HepG2 (cell line): ENCODE data around the gene DNPH1. TPM values are rescaled to one million over a fixed set of nuclear protein-coding genes. Genes with fewer than 3 reads are reported as not detected.

Experiments used
- CHCHD3 ChIP-seq: sonication (generic); formaldehyde crosslinking; IDR thresholded peaks from 2 replicates; pipeline ENCODE4 v1.8.0; 2022; ENCODE audit warnings: mild to moderate bottlenecking, missing genetic modification reagents, moderate library complexity
- DR1 ChIP-seq: sonication (generic); formaldehyde crosslinking; IDR thresholded peaks from 2 replicates; pipeline ENCODE4 v1.8.0; 2021; ENCODE audit warnings: mild to moderate bottlenecking, missing genetic modification reagents, inconsistent platforms
- FOXP1 ChIP-seq, 2 experiments: fragments of 450-650 bp in 1 of 2; IDR thresholded peaks; 2 replicates each; pipeline ENCODE4 v1.6.1; 2017 to 2018; ENCODE audit warnings: antibody characterized with exemption in 1 of 2
- HMG20B ChIP-seq: conservative IDR thresholded peaks from 2 replicates; pipeline ENCODE4 v1.6.1; 2016; ENCODE audit warnings: missing genetic modification reagents, missing compliant biosample characterization
- MIXL1 ChIP-seq: IDR thresholded peaks from 2 replicates; pipeline ENCODE4 v1.6.1; 2016
- NFYC ChIP-seq: IDR thresholded peaks from 2 replicates; pipeline ENCODE4 v1.6.1; 2016; ENCODE audit warnings: missing genetic modification reagents, missing compliant biosample characterization
- SMAD1 ChIP-seq: sonication (generic); formaldehyde crosslinking; IDR thresholded peaks from 2 replicates; pipeline ENCODE4 v1.4.0; 2020; ENCODE audit warnings: missing genetic modification reagents, low read depth, mild to moderate bottlenecking, borderline replicate concordance
- SP5 ChIP-seq: IDR thresholded peaks from 2 replicates; pipeline ENCODE4 v1.6.1; 2016; ENCODE audit warnings: low read depth, borderline replicate concordance
- STAG1 ChIP-seq: sonication (generic); formaldehyde crosslinking; IDR thresholded peaks from 2 replicates; pipeline ENCODE4 v1.4.0; 2020; ENCODE audit warnings: missing genetic modification reagents
- XRCC5 ChIP-seq: fragments of 200-400 bp; formaldehyde crosslinking; optimal IDR thresholded peaks from 2 replicates; pipeline ENCODE3; 2017; ENCODE audit warnings: mild to moderate bottlenecking, low read length
- ZNF10 ChIP-seq: sonication (generic); formaldehyde crosslinking; IDR thresholded peaks from 2 replicates; pipeline ENCODE4 v1.4.0; 2020; ENCODE audit warnings: mild to moderate bottlenecking, low read depth, missing genetic modification reagents, borderline replicate concordance
- ZNF160 ChIP-seq: sonication (generic); formaldehyde crosslinking; IDR thresholded peaks from 2 replicates; pipeline ENCODE4 v1.8.0; 2022; ENCODE audit warnings: mild to moderate bottlenecking, inconsistent platforms, missing genetic modification reagents
- ZNF615 ChIP-seq: sonication (generic); formaldehyde crosslinking; IDR thresholded peaks from 2 replicates; pipeline ENCODE4 v1.5.0; 2020; ENCODE audit warnings: mild to moderate bottlenecking, missing genetic modification reagents, borderline replicate concordance
- ZNF850 ChIP-seq: sonication (generic); formaldehyde crosslinking; conservative IDR thresholded peaks from 2 replicates; pipeline ENCODE4 v1.9.0; 2021; ENCODE audit warnings: mild to moderate bottlenecking, missing genetic modification reagents
- polyA plus RNA-seq, 8 experiments: library from polyadenylated mRNA; depleted of rRNA in 3 of 8; stranded (reverse) in 7 of 8; unstranded in 1 of 8; fragments of >200 nt; fragmentation: Illumina TruSeq in 4 of 8; extraction: Trizol in 4 of 8; gene quantifications; 2 replicates each; pipeline versions ENCODE4 v1.2.1 to v1.2.3, GENCODE V29; 2011 to 2016; ENCODE audit warnings: low read depth in 4 of 8, missing spikeins in 1 of 8, mixed read lengths in 1 of 8; ENCODE audit not compliant: insufficient read depth in 1 of 8
- total RNA-seq, 5 experiments: library from RNA; depleted of rRNA; stranded (reverse); fragments of >200 nt; fragmentation: Illumina TruSeq; extraction: Trizol; gene quantifications; 2 replicates each; pipeline ENCODE4 v1.2.3, GENCODE V29; 2016; ENCODE audit warnings: low read depth in 1 of 5
- TF ChIP-seq, protein P1 (sequence below): sonication (generic); formaldehyde crosslinking; IDR thresholded peaks from 2 replicates; pipeline ENCODE4 v1.5.0; 2020; ENCODE audit warnings: mild to moderate bottlenecking, missing genetic modification reagents, borderline replicate concordance
- TF ChIP-seq, protein P2 (sequence below): sonication (generic); formaldehyde crosslinking; IDR thresholded peaks from 2 replicates; pipeline ENCODE4 v1.4.0; 2020; ENCODE audit warnings: missing genetic modification reagents
- TF ChIP-seq, protein P3 (sequence below), 2 experiments: sonication (generic) in 1 of 2; formaldehyde crosslinking in 1 of 2; IDR thresholded peaks; 2 replicates each; pipeline versions ENCODE4 v1.4.0 to v1.6.1; 2018 to 2020; ENCODE audit warnings: missing genetic modification reagents in 2 of 2, borderline replicate concordance in 1 of 2, low read depth in 1 of 2, mild to moderate bottlenecking in 1 of 2, missing biosample characterization in 1 of 2

The DNPH1 gene
- total and polyA plus RNA-seq, 2 of the 13 experiments (the other 11 are each of a cell fraction or from before 2014, with no cell fraction given), result 56.5 to 75.1 TPM

DNA sequence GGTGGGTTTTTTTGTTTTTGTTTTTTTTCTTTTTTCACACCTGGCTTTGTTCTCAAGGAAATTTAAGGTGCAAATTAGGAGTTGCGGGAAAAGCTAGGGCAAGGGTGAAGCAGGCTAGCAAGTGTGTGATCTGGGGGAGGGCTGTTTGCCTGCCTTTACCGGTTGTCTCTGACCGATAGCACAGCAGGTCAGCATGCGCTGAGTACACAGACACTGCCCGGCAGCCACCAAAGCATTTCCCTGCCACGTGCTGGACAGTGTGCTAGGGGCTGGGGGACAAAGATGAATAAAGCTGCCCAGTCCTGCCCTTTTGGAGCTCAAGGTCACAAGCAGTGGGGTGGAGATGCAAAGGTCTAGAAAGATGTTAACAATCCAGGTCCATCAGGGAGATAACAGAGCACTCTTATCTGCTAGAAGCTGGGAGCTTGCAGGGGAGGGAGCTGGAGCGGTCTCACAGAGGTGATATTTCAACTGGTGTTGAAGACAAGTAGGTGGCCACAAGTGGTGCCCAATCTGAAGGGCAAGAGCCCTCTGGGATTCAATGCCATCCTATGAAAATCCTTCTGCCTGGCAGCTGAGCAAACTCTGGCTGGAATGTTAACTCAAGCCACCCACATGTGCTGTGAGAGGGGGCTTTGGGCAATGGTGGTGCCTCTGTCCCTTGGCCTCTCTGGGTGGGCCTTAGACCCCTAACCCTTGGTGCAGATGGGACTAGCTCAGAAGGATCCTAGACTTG is 38.5 kb upstream of the DNPH1 start (continued):
- TF ChIP-seq, protein P1, sequence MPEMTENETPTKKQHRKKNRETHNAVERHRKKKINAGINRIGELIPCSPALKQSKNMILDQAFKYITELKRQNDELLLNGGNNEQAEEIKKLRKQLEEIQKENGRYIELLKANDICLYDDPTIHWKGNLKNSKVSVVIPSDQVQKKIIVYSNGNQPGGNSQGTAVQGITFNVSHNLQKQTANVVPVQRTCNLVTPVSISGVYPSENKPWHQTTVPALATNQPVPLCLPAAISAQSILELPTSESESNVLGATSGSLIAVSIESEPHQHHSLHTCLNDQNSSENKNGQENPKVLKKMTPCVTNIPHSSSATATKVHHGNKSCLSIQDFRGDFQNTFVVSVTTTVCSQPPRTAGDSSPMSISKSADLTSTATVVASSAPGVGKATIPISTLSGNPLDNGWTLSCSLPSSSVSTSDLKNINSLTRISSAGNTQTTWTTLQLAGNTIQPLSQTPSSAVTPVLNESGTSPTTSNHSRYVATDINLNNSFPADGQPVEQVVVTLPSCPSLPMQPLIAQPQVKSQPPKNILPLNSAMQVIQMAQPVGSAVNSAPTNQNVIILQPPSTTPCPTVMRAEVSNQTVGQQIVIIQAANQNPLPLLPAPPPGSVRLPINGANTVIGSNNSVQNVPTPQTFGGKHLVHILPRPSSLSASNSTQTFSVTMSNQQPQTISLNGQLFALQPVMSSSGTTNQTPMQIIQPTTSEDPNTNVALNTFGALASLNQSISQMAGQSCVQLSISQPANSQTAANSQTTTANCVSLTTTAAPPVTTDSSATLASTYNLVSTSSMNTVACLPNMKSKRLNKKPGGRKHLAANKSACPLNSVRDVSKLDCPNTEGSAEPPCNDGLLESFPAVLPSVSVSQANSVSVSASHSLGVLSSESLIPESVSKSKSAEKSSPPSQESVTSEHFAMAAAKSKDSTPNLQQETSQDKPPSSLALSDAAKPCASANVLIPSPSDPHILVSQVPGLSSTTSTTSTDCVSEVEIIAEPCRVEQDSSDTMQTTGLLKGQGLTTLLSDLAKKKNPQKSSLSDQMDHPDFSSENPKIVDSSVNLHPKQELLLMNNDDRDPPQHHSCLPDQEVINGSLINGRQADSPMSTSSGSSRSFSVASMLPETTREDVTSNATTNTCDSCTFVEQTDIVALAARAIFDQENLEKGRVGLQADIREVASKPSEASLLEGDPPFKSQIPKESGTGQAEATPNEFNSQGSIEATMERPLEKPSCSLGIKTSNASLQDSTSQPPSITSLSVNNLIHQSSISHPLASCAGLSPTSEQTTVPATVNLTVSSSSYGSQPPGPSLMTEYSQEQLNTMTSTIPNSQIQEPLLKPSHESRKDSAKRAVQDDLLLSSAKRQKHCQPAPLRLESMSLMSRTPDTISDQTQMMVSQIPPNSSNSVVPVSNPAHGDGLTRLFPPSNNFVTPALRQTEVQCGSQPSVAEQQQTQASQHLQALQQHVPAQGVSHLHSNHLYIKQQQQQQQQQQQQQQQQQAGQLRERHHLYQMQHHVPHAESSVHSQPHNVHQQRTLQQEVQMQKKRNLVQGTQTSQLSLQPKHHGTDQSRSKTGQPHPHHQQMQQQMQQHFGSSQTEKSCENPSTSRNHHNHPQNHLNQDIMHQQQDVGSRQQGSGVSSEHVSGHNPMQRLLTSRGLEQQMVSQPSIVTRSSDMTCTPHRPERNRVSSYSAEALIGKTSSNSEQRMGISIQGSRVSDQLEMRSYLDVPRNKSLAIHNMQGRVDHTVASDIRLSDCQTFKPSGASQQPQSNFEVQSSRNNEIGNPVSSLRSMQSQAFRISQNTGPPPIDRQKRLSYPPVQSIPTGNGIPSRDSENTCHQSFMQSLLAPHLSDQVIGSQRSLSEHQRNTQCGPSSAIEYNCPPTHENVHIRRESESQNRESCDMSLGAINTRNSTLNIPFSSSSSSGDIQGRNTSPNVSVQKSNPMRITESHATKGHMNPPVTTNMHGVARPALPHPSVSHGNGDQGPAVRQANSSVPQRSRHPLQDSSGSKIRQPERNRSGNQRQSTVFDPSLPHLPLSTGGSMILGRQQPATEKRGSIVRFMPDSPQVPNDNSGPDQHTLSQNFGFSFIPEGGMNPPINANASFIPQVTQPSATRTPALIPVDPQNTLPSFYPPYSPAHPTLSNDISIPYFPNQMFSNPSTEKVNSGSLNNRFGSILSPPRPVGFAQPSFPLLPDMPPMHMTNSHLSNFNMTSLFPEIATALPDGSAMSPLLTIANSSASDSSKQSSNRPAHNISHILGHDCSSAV (CRISPR knock-in tag), result peak; percentile 99
- TF ChIP-seq ZNF615 (CRISPR knock-in tag), result peak; percentile 98; the same call in 1 of the 2 replicates
- TF ChIP-seq ZNF10 (CRISPR knock-in tag), result no peak
- peak; percentile 100 for TF ChIP-seq SP5
- TF ChIP-seq, protein P2, sequence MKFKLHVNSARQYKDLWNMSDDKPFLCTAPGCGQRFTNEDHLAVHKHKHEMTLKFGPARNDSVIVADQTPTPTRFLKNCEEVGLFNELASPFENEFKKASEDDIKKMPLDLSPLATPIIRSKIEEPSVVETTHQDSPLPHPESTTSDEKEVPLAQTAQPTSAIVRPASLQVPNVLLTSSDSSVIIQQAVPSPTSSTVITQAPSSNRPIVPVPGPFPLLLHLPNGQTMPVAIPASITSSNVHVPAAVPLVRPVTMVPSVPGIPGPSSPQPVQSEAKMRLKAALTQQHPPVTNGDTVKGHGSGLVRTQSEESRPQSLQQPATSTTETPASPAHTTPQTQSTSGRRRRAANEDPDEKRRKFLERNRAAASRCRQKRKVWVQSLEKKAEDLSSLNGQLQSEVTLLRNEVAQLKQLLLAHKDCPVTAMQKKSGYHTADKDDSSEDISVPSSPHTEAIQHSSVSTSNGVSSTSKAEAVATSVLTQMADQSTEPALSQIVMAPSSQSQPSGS (CRISPR knock-in tag), result peak; percentile 98
- no peak; the same call in 1 of the 2 replicates for TF ChIP-seq CHCHD3 (CRISPR knock-in tag)
- TF ChIP-seq STAG1 (CRISPR knock-in tag), result peak; percentile 65
- no peak for TF ChIP-seq ZNF850
- TF ChIP-seq, protein P3, sequence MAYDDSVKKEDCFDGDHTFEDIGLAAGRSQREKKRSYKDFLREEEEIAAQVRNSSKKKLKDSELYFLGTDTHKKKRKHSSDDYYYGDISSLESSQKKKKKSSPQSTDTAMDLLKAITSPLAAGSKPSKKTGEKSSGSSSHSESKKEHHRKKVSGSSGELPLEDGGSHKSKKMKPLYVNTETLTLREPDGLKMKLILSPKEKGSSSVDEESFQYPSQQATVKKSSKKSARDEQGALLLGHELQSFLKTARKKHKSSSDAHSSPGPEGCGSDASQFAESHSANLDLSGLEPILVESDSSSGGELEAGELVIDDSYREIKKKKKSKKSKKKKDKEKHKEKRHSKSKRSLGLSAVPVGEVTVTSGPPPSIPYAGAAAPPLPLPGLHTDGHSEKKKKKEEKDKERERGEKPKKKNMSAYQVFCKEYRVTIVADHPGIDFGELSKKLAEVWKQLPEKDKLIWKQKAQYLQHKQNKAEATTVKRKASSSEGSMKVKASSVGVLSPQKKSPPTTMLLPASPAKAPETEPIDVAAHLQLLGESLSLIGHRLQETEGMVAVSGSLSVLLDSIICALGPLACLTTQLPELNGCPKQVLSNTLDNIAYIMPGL (CRISPR knock-in tag; IDR thresholded peaks at IDR 0.05; ENCODE audit: borderline replicate concordance in 1 of 2, low read depth in 1 of 2), result peak; percentile 89 to 95
- peak; percentile 96 for TF ChIP-seq XRCC5
- peak; percentile 75 for TF ChIP-seq FOXP1 (IDR thresholded peaks at IDR 0.05)
- TF ChIP-seq FOXP1 (CRISPR knock-in tag; IDR thresholded peaks at IDR 0.05), result peak; percentile 98
- TF ChIP-seq NFYC (CRISPR knock-in tag), result peak; percentile 66; the same call in 1 of the 2 replicates
- peak; percentile 77; the same call in 1 of the 2 replicates for TF ChIP-seq DR1 (CRISPR knock-in tag)
- TF ChIP-seq SMAD1 (CRISPR knock-in tag), result peak; percentile 100
- peak; percentile 100 for TF ChIP-seq MIXL1 (CRISPR knock-in tag)
- peak; percentile 96 for TF ChIP-seq ZNF160
- TF ChIP-seq HMG20B (CRISPR knock-in tag), result peak; percentile 98
